Hematopoietic multipotent progenitor cell (in vitro differentiated cells): ENCODE measurements around the gene TRIOBP. TPM values are rescaled to one million over a fixed set of nuclear protein-coding genes. Genes with fewer than 3 reads are reported as not detected.
A peak's percentile ranks its signal among the peaks of the same experiment; 100 is the strongest.

Experiments
- DNase-seq, 3 donors: peaks; one replicate each; pipeline ENCODE4 v3.0.0-alpha.2; 2011 to 2015; ENCODE audit warnings: low read depth in 2 of 3, low spot score in 2 of 3
- total RNA-seq: library from RNA; depleted of rRNA; stranded (reverse); fragments of >200 nt; gene quantifications from one replicate; pipeline ENCODE4 v1.2.3, GENCODE V29; 2012

Gene TRIOBP
- total RNA-seq, 1 donor: 59.2 TPM

DNA sequence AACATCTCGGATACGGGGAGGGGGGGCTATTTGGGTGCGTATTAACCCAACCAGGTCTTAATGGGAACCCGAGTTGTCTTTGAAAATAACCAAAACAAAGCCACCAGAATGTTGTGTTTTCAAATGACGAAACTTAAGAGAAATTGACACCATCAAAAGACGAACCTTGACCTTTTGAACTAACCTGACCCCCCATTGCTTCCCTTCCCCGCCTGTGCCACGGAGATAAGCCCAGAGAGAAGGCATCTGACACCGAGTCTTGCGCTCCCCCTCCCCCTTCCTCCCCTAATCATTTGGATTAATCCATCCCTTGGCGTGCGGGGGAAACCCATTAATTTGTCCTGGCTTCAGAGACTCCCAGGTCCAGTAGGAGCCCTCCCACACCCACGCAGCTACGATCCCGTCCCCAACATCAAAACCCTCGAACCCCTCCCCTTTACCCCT is 106.4 kb downstream of the TRIOBP start:
- DNase-seq: peak in 2 of 3 donors; percentile 50 to 63

DNA sequence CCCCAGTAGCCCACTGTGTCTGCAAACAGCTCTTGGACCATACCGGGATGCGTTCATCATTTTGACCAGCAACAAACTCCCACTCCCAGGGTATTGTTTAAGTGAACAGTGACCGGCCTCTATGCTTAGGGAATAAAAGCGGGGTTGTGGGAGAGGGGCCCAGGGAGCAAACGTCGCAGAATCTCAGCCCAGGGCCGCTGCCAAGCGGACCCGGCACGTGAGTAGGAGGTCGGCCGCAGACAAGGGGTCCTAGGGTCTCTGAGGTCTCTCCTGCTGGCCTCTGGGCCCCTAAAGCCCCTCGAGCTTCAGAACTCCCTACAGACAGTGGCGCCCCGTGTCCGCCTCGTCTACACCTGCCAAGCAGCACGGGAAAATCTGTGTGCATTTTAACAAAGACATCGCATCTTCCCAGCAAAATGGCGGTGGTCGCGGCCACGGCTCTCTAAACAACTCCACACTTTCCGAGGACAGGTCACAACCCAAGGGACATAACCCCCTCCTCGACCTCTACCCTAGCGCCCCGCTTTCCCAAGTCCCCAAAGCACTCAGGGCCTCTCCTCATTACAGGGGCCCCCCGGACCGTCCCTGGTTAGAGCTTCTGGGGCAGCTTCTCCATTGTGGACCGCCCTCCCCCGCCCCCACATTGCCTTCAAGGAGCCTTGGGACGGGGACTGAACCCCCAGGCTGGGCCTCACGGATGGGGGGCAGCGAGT is 106.9 kb downstream of the TRIOBP start:
- no peak for DNase-seq

DNA sequence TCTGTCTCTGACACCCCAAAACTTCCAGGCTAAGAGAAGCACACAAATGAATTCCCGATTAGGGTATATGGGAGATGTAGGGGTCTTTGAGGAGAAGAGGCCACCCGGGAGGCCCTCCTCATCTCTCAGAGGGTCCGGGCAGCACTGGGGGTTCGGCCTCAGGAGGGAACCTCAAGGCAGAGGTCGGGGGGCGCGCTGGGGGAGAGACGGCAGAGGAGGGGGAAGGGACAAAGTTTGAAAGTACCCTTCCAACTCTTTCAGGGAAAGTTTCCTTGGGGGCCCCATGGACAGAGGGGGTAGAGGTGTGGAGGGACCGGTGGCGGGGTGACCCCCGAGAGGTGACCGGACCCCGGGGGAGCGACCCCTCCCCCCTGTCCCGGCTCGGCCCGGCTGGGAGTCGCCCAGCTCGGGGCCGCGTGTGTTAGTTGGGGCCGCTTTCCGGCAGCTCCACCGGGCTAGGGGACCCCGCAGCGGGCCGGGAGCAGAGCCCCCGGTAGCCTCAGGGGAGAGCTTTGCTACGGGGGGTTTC is 107.6 kb downstream of the TRIOBP start:
- no peak for DNase-seq

DNA sequence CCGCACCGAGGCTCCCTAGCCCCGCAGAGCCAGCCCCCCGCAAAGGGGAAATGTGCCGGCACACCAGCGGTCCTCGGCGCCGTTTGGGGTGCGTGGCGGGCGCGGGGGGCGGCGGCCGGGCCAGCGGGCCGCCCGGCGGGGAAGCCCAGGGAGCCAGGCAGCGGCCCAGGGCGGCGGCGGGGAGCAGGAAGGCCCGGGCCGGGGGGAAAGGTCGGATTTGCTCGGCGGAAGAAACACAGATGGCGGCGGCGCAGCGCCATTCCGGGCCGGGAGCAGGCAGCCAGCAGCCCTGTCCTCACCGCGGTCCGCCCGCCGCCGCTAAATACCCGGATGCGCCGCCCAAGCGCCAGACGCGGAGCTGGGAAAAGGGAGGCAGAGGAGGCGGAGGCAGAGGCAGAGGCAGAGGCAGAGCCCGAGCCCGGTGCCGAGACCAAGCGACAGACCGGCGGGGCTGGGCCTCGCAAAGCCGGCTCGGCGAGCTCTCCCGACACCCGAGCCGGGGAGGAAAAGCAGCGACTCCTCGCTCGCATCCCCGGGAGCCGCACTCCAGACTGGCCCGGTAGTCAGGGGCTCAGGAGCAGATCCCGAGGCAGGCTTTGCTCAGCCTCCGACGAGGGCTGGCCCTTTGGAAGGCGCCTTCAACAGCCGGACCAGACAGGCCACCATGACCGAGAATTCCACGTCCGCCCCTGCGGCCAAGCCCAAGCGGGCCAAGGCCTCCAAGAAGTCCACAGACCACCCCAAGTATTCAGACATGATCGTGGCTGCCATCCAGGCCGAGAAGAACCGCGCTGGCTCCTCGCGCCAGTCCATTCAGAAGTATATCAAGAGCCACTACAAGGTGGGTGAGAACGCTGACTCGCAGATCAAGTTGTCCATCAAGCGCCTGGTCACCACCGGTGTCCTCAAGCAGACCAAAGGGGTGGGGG is 108.3 kb downstream of the TRIOBP start:
- DNase-seq: peak in 2 of 3 donors; percentile 74 to 84

DNA sequence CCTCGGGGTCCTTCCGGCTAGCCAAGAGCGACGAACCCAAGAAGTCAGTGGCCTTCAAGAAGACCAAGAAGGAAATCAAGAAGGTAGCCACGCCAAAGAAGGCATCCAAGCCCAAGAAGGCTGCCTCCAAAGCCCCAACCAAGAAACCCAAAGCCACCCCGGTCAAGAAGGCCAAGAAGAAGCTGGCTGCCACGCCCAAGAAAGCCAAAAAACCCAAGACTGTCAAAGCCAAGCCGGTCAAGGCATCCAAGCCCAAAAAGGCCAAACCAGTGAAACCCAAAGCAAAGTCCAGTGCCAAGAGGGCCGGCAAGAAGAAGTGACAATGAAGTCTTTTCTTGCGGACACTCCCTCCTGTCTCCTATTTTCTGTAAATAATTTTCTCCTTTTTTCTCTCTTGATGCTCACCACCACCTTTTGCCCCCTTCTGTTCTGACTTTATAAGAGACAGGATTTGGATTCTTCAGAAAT is 109.0 kb downstream of the TRIOBP start:
- no peak for DNase-seq

DNA sequence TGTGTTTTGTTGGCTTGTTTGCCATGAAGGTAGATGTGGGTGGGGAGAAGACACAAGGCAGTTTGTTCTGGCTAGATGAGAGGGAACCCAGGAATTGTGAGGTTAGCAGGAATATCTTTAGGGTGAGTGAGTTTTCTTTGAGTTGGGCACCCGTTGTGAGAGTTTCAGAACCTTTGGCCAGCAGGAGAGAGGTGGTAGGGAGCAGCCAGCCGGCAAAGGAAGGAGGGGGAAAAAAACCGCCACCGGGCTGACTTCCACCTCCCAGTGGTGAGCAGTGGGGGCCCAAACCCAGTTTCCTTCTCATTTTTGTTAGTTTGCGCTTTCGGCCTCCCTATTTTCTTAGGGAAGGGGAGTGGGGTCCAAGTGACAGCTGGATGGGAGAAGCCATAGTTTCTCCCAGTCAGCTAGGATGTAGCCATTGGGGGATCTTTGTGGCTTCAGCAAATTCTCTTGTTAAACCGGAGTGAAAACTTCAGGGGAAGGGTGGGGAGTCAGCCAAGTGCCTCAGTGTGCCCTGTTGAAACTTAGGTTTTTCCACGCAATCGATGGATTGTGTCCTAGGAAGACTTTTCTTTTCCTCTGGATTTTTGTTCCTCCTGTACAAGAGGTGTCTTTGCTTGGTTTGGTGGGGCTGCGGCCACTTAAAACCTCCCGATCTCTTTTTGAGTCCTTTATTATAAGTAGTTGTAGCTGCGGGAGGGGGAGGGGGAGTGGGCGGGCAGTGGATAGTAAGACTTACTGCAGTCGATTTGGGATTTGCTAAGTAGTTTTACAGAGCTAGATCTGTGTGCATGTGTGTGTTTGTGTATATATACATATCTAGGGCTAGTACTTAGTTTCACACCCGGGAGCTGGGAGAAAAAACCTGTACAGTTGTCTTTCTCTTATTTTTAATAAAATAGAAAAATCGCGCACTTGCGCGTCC is 109.8 kb downstream of the TRIOBP start:
- peak in 2 of 3 donors; percentile 35 to 67 for DNase-seq

DNA sequence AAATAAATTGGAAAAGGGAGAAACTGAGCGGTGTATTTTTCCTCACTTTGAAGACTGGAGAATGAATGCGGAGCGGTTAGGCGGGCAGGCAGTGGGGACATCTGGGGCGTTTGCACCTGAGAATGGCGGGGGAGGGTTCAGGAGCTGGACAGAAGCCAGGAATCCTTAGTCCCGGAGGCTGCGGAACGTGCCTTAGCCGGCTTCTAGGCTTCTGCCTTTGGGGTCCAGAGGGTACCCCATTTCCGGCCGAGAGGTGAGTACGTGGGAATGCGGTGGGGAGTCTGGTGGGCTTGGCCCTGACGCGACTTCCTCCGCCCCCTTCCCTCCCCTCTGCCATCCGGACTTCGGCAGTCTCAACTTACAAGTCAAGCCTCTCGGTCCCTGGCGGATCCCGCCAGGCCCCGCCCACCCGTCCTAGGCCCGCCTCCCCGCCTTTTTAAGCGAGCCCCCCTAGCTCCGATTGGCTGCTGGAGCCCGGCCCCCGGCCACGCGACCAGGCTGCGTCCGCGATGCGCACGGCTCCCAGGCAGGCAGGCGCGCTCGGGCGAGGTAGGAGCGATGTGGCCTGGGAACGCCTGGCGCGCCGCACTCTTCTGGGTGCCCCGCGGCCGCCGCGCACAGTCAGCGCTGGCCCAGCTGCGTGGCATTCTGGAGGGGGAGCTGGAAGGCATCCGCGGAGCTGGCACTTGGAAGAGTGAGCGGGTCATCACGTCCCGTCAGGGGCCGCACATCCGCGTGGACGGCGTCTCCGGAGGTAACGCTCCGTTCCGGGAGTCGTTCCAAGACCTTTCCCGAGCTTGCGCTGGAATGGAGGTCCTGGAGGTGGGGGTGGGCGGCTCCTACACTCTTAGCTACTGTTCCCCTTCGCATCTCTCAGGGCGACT is 110.8 kb downstream of the TRIOBP start, which contains the start of gene GCAT:
GCAT (plus strand) TSS at position 525 of the 884 bp plus-strand sequence; CDS start at position 559, 34 bp downstream.
- DNase-seq: peak; percentile 58 to 96 (median 93)

DNA sequence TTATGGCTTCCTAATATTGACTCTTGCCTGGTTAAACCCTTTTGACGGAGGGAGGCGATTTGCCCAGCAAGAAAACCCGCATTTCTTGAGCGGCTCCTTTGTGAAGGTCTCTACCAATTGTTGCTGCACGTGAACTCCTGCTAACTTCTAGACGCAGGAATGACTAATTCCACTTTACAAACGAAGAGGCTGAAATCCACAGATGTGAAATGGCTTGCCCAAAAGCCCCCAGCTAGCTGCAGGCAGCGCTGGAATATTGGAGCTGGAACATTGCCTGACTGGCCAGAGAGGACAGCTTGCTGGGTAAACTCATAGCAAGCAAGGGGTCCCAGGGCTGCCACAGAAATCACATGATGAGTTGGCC is 111.4 kb downstream of the TRIOBP start:
- DNase-seq: no peak

DNA sequence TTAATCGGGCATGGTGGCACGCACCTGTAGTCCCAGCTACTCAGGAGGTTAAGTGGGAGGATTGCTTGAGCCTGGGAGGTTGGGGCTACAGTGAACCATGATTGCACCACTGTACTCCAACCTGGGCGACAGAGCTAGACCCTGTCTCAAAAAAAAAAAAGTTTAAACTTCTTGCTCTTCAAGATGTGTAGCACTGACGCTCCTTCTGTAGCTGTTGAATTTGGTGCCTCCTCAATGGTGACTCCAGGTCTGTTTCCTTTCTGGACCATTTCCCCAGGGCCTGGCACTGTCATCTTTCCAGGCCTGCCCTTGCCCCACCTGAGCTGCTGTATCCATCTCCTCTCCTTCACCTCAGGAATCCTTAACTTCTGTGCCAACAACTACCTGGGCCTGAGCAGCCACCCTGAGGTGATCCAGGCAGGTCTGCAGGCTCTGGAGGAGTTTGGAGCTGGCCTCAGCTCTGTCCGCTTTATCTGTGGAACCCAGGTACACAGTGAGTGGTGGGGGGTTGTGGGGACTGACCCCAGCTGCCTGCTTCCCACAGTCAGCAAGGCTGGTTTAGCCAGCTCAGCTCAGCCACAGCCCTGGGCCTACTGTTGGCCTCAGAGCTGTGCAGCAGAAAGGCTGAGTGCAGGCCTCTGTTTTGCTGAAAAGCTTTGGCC is 113.0 kb downstream of the TRIOBP start:
- no peak for DNase-seq

DNA sequence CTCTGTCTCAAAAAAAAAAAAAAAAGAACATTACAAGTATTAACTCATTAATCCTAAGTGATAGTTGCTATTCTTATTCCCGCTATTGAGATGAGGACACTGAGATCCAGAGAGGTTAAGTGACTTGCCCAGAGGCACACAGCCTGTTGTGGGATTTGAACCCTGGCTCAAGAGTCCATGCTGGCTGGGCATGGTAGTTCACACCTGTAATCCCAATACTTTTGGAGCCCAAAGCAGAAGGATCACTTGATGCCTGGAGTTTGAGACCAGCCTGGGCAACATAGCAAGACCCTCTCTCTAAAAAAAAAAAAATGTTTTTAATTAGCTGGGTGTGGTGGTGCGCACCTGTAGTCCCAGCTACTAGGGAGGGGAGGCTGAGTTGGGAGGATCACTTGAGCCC is 115.0 kb downstream of the TRIOBP start:
- DNase-seq: no peak

DNA sequence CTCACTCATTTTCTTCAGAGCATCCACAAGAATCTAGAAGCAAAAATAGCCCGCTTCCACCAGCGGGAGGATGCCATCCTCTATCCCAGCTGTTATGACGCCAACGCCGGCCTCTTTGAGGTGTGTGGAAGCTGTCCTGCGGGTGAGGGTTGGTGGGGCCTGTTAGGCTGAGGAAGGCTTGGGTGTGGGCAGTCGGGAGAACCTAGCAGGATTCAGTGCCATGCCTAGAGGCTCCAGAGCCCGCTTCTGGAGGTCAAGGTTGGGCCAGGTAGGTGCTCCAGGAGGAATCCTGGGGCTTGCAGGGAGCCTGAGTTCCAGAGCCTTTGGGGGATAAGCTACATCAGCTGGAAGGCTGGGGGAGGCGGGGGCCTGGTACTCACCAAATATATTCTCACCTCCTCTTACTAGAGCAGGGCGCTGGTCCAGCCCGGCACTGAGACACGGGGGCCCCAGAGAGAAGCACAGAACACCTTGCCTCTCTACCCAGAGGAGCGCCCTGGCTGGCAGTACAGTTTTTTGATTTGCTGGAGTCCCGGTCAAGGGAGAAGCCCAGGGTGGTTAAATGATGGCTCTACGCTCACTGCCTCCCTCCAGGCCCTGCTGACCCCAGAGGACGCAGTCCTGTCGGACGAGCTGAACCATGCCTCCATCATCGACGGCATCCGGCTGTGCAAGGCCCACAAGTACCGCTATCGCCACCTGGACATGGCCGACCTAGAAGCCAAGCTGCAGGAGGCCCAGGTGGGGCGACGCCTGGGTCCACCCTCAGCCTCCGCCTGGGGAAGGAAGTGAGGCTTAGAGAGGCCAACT is 116.2 kb downstream of the TRIOBP start:
- DNase-seq: no peak

DNA sequence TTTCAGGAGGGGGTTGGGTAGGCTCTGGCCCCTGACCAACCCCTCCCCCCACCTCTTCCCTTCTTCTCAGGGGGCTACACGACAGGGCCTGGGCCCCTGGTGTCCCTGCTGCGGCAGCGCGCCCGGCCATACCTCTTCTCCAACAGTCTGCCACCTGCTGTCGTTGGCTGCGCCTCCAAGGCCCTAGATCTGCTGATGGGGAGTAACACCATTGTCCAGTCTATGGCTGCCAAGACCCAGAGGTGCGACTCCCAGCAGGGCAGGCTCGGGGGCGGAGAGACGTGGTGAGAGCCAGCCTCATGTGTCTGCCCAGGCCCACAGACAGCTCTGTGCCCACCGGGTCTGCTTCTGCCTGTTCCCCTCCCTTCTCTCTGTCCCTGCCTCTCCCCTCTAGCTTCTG is 118.7 kb downstream of the TRIOBP start:
- DNase-seq: no peak

DNA sequence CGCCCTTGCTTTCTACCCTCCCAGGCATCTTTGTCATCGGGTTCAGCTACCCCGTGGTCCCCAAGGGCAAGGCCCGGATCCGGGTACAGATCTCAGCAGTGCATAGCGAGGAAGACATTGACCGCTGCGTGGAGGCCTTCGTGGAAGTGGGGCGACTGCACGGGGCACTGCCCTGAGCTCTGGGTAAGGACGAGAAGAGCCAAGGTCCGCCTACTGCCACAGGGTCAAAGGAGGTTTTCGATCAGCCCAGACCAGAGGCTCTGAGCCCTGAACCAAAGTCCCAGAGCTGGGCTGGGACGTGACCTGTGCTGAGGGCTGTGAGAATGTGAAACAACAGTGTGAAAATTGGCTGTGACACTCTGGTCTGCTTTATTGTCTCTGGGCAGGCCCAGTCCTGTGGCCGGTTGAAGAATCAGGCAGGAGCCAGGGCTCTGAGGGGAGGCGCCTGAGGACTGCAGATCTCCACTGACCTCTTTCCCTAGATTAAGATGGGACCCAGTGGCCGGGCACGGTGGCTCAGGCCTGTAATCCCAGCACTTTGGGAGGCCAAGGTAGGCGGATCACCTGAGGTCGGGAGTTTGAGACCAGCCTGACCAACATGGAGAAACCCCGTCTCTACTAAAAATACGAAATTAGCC is 119.8 kb downstream of the TRIOBP start:
- no peak for DNase-seq

DNA sequence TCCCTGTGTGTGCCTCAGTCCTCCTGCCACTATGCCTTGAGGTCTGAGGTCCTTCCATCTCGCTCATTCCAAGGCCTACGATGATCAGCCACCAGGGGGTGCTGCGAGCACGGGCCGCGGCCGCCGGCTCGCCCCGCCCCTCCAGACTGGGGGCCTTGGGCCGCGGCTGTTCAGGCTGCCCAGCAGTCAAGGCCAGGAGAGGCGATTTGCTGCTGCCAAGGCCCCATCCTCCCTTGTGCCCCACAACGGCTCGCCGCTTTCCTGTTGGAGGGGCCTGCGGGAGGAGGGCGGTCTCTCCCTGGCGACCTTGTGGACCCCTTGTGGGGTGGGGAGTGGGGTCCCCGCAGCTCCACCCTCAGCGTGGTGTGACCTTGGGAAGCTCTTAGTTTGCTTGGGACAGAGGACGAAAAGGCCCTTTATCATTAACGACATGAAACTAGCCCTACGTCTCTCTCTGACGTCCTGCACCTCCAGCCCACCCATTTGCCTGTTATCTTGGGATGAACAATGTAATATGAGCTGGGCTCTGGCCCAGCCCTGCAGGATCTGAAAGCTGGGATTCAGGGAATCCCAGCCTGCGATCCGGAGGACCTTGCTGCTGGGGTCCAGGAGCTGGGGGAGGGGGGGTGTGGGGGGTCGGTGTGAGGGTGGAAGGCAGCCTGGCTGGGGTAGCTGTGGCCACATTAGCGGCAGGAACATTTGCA is 121.0 kb downstream of the TRIOBP start:
- DNase-seq: peak; percentile 55 to 72 (median 68)

DNA sequence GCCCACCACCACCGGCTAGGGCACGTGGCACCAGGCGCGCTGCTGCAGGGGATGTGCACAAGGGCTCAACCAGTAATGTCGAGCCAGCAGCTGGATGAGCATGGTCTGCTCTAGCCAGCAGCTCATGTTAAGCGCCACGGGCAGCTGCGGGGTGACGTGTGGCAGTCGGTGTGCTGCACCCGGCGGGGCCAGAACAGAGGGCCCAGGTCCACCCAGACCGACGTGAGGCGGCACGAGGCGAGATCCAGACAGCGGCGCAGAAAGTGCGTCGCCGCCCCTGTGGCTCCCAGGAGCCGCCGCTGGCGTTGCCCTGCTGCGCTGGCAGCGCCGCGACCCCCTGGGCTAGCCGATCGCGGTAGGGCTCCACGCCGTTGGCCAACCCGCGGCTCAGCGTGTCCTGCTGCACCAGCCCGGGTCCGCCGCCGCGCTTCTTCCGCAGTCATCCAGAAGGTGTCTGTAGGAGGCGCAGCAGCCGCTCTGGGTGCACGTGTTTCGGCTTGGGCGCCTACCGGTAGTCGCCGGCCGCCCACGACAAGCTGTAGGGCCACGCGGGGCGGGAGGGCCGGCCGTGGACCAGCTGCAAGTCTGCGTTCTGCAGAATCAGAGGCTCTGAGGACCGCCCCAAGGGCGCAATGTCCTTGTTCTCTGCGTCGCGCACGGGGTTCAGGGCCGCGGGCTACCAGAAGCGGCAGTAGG is 121.7 kb downstream of the TRIOBP start:
- DNase-seq: peak in 2 of 3 donors; percentile 72 to 75

DNA sequence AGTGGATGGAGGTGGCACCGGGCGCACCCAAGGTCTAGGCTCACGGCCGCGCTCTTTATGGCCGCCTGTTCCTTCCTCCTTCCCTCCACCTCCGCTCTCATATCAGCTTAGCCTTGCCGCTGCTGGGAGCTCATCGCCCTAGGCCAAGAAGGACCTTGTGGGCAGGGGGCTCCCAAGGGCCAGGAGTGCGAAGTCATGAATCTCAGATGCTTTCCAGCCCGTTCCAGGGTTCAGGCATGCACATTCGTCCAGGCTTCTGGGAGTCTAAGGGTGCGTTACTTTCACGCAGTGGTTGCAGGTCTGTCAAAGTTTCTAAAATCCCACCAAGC is 122.2 kb downstream of the TRIOBP start:
- no peak for DNase-seq
